Neural progenitor cell (in vitro differentiated cells): ENCODE results near the gene FOXL2NB.

Experiments
- EZH2phosphoT487 ChIP-seq: fragments of 200-600 bp; sonication (generic); IDR thresholded peaks from 2 replicates; pipeline ENCODE4 v1.6.1; 2017; ENCODE audit warnings: antibody characterized with exemption
- TF ChIP-seq, protein P1 (sequence below): fragments of 200-600 bp; sonication (generic); IDR thresholded peaks from 2 replicates; pipeline ENCODE4 v1.5.1; 2017; ENCODE audit warnings: antibody characterized with exemption, mild to moderate bottlenecking

- TF ChIP-seq EZH2phosphoT487 = no peak
- TF ChIP-seq, protein P1, sequence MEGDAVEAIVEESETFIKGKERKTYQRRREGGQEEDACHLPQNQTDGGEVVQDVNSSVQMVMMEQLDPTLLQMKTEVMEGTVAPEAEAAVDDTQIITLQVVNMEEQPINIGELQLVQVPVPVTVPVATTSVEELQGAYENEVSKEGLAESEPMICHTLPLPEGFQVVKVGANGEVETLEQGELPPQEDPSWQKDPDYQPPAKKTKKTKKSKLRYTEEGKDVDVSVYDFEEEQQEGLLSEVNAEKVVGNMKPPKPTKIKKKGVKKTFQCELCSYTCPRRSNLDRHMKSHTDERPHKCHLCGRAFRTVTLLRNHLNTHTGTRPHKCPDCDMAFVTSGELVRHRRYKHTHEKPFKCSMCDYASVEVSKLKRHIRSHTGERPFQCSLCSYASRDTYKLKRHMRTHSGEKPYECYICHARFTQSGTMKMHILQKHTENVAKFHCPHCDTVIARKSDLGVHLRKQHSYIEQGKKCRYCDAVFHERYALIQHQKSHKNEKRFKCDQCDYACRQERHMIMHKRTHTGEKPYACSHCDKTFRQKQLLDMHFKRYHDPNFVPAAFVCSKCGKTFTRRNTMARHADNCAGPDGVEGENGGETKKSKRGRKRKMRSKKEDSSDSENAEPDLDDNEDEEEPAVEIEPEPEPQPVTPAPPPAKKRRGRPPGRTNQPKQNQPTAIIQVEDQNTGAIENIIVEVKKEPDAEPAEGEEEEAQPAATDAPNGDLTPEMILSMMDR = no peak
Observed at GRCh38 chr3:138985932-138986331, 38.9 kb downstream of the FOXL2NB start.
